AG10803 (cell line): ENCODE results near the gene SETD3.

ENCODE experiments used
- DNase-seq: peaks from one replicate; pipeline ENCODE4 v3.0.0; 2010; ENCODE audit warnings: low read depth
- H3K4me3 ChIP-seq: 2 replicates; pipeline ENCODE4 v1.5.1; 2011; ENCODE audit warnings: mild to moderate bottlenecking, low read length, control low read depth
- TF ChIP-seq, protein P1 (sequence below): conservative IDR thresholded peaks from 2 replicates; pipeline ENCODE4 v1.5.1; 2011; ENCODE audit warnings: mild to moderate bottlenecking, low read length, control low read depth, inconsistent platforms

The SETD3 gene

DNA sequence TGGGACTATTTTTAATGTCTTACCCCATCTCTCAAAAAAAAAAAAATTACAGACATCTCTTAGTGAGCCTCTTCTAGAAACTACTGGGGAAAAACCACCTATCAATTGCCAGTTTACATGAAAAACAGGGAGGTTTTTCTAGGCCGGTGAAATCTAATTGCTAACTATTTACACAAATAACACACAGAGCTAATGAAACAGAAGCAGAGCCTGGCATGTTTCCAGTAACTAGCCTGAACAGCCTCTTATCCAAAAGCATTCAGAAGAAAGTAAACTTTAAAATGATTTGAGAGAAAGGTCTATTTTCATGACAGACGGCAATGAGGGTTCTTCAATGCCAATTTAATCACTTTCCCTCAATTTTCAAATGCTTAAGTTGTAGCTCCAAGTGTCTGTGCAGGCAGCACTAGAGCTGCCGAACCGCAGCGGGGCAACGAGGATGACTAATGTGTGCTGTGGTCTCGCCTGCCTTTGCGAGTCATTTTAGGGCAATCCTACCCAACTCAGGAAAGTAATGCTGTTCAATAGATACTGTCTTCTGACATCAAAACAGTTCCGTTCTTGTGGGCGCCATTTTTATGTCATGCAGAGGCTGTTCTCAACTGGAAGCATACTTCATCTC lies 84.6 kb downstream of the SETD3 start:
- H3K4me3 ChIP-seq, result no peak overlapping the region
- TF ChIP-seq, protein P1, sequence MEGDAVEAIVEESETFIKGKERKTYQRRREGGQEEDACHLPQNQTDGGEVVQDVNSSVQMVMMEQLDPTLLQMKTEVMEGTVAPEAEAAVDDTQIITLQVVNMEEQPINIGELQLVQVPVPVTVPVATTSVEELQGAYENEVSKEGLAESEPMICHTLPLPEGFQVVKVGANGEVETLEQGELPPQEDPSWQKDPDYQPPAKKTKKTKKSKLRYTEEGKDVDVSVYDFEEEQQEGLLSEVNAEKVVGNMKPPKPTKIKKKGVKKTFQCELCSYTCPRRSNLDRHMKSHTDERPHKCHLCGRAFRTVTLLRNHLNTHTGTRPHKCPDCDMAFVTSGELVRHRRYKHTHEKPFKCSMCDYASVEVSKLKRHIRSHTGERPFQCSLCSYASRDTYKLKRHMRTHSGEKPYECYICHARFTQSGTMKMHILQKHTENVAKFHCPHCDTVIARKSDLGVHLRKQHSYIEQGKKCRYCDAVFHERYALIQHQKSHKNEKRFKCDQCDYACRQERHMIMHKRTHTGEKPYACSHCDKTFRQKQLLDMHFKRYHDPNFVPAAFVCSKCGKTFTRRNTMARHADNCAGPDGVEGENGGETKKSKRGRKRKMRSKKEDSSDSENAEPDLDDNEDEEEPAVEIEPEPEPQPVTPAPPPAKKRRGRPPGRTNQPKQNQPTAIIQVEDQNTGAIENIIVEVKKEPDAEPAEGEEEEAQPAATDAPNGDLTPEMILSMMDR, result no peak
- peak; percentile 33 for DNase-seq

DNA sequence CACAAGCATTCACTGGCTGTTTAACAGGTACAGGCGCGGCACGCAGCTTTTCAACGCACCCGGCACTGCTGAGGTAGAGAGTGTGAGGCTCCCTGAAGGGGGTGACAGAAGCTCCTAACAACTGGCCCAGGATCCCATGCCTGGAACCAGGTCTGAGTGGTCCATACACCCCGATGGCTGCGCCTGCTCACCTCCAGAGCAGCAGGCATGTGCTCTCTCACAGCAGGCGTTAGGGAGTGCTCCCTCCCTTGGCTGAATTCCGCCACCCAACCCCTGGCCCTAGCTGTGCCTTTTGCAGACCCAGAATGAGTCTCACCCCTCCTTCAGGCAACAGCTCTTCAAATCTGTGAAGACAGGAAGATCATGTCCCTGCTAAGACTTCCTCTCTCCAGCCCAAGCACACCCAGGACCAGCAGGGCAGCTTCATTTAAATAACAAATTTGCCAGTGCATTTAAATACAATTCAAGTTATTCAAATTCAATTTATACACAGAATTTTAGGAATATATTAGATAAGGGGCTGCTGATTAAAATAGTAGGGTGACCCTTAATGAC lies 86.0 kb downstream of the SETD3 start:
- TF ChIP-seq, protein P1, result no peak
- no peak for DNase-seq

DNA sequence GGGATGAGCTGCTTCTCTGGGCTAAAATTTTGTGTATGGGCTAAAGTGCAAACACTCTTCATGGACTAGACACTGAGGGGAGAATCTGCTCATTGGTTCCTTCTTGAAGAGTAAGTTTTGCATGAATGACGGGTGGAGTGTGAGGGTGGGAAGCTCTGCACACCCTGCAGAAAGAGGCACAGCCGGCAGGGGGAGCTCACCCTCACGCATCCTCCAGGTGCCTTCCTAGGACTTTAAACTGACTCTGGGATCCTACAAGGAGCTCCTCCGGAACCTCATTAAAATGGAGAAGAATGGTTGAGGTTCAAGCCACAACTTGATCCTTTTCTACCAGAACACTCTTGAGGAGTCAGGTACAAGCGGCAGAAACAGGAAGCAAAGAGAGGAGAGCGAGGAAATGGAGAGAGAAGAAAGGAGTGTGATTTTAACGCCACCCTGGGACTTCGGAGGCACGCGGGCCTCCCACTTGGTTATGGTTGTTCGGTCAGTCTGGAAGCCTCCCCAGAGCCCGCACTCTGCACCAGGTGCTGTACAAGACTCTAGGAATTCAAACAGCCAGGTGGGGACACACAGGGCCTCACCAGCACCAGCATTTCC lies 87.5 kb downstream of the SETD3 start:
- H3K4me3 ChIP-seq, result no peak overlapping the region
- TF ChIP-seq, protein P1, result peak; percentile 72
- peak; percentile 29 for DNase-seq

More for the DNA sequence above, 86.0 kb downstream of the SETD3 start:
- H3K4me3 ChIP-seq, result no peak overlapping the region

DNA sequence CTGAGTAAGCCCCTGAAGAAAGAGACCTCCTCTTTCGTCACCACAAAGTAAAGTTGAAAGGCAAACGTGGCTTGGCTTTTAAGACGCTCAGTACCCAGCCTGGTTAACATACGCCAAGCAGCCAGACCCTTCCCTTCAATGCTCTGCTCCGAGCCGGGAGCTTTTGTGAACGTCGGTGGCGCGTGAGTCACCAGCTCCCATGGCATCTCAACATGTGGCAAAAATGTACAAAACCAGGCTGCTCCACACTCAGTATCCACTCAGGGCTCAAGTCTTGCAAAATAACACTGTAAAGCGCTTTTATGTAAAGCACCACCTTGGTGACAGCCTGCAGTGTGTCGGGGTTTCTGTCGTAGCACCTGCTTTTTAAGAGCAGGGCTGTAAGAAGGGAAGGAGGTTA lies 89.0 kb downstream of the SETD3 start:
- TF ChIP-seq, protein P1, result no peak
- peak; percentile 72 for DNase-seq
- no peak overlapping the region; the same call in 1 of the 2 replicates for H3K4me3 ChIP-seq

DNA sequence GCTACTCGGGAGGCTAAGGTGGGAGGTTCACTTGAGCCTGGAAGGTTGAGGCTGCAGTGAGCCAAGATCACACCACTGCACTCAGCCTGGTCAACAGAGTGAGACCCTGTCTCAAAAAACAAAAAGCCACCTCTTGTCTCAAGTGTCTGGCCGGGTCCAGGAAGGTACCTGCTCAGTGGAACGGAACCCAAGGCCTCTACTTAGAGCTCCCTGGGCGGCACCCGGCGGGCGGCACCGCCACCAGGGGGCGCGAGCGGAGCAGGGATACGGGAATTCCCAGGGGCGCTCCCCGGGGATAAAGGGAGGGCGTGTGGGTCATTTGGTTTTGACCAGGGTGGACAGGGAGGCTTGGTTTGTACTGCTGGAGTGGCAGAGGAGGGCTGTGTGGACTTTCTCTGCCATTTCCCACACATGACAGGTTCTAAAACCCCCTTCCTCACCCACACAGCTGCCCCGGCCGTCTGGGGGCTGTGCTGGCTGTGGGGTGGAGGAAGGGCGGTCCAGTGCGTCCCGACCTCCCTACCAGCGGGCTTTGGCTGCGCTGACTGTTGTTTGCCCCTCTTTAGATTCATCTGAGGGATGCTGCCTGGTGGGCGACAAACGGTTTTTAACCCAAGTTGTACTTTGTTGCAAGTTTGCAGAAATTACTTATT lies 91.4 kb downstream of the SETD3 start:
- H3K4me3 ChIP-seq, result no peak overlapping the region
- DNase-seq, result peak; percentile 24
- TF ChIP-seq, protein P1, result peak; percentile 70

DNA sequence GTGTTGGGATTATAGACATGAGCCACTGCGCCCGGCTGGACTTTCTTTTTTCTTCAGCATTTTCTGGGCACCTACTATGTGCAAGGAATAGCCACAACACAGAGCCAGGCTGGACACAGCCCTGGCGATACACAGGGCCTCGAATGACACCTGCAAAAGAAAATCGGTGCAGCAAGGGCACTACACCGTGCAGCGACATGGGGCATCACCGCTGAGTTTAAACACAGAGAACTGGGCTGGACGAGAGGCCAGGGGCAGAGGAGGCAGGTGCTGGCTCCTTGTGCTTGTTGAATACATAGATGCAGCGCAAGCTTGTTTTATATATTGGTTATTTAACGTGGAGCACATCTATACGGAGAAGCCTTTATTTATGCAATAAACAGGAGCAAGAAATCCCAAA lies 92.4 kb downstream of the SETD3 start:
- no peak for DNase-seq
- H3K4me3 ChIP-seq, result no peak overlapping the region
- TF ChIP-seq, protein P1, result no peak
